GM12872 (cell line): ENCODE results near the gene SRRM4.

ENCODE experiments used
- TF ChIP-seq, protein P1 (sequence below): IDR thresholded peaks from 3 replicates; pipeline ENCODE4 v1.5.1; 2011; ENCODE audit warnings: low read depth, mild to moderate bottlenecking, low read length, moderate library complexity; ENCODE audit not compliant: insufficient read depth

Gene SRRM4

DNA sequence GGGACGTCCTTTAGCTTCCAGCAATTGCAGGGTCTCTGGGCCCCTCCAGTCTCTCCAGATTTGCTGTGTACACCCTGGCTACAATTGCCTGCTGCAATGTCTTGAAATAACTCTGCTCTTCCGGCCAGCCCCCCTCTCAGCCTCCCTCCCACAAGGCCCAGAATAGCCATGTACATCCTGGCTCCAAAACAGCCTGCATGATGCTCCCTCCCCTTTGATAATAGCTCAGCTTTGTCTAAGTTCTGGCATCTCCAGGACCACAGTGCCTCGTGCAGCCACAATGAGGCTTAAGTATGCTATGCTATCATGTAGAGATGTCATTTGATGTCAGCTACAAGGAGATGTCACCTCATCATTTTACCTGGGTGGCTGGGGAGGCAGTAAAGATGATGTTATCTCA is 74.6 kb downstream of the SRRM4 start:
- TF ChIP-seq, protein P1, sequence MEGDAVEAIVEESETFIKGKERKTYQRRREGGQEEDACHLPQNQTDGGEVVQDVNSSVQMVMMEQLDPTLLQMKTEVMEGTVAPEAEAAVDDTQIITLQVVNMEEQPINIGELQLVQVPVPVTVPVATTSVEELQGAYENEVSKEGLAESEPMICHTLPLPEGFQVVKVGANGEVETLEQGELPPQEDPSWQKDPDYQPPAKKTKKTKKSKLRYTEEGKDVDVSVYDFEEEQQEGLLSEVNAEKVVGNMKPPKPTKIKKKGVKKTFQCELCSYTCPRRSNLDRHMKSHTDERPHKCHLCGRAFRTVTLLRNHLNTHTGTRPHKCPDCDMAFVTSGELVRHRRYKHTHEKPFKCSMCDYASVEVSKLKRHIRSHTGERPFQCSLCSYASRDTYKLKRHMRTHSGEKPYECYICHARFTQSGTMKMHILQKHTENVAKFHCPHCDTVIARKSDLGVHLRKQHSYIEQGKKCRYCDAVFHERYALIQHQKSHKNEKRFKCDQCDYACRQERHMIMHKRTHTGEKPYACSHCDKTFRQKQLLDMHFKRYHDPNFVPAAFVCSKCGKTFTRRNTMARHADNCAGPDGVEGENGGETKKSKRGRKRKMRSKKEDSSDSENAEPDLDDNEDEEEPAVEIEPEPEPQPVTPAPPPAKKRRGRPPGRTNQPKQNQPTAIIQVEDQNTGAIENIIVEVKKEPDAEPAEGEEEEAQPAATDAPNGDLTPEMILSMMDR = no peak

DNA sequence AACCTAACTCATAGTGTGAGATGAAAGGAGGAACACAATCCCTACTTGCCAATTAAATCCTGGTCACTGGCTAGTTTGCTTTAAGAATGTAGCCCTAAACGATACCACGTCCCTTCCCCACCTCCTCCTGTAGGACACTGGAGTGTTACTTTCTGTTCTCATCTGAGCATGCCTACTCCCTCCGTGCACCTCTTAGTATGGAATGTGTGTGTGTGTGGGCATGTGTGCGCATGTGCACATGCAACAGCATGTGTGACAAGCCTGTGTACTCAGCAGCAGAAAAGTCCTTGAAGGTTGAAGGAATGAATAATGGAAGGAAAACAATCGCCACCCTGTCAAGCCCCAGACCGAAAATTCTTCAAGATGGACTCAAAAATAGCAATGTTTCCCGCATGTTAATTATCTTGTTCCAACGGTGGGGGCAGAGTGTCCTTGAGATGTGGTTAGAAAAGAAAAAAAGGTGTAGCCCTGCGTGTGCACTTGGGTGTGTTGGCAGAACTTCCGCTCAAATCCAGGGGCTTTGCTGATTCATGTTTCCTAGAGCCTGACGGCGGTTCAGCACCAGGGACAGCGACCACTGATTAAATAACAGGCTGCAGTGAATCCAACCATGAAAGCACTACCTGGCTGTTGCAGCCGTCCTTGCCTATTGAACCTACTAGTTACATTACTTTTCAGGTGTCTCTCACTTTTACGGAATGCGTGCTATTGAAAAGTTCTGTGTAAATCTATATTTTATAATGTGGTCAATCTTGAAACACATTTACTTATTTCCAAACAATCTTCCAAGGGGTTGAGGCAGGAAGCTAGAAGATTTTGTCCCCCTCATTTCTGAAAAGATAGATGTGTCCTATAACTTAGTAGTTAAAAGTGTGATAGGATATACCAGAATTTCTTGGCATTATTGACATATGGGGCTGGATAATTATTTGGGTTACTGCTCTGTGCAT is 79.8 kb downstream of the SRRM4 start:
- TF ChIP-seq, protein P1 = no peak

DNA sequence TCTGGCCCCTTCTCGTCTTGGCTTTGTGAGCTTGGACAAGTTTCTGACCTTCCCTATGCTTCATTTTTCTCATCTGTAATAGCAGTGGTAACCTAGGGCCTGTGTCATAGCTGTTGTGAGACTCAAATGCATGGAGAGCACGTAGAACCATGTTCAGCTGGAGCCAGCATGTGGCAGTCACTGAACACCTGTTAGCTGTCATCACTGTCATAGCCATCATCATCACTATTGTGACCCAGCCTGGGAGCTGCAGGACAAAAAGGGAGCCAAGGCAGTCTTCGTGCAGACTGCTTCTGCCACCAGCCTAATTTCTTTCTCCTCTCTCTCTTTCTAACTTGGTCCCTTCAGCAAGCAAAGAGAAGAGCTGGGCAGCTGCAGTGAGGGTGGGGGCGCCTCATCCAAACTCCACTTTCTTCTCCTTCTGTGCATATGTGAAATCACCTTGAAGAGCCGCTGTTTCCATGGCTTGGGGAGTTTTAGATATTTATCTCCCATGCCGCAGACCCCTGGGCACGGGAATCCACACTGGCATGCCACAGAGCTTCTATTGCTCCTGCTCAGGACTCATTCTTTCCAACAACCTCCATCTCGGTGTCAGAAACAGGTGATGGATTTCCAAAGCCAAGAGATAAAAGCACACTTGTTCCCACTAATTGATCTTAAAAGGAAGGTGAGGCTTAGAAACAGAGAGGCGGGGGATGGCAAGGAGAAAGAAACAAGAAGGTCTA is 87.0 kb downstream of the SRRM4 start:
- TF ChIP-seq, protein P1 = no peak

DNA sequence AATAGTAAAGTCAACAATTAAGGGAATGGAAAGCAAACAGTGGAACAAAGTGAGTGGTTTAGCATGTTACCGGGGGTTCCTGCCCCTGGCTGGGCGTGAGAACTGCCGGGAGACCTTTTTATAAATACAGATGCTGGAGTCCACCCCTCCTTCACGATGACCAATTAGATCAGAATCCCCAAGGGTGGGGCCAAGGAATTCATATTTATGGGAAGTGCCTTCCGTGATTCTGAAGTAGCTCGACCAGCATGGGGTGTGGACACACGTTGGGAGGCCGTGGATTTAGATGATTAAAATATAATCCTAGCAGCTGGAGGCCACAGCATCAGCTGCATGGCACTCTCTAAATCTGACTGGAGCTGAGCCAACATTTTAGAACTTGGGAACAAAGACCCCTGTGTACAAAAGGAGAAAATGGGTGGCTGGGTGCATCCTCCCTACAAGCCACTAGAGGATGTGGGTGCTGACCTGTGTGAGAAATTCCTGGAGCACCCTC is 87.9 kb downstream of the SRRM4 start:
- TF ChIP-seq, protein P1 = no peak

DNA sequence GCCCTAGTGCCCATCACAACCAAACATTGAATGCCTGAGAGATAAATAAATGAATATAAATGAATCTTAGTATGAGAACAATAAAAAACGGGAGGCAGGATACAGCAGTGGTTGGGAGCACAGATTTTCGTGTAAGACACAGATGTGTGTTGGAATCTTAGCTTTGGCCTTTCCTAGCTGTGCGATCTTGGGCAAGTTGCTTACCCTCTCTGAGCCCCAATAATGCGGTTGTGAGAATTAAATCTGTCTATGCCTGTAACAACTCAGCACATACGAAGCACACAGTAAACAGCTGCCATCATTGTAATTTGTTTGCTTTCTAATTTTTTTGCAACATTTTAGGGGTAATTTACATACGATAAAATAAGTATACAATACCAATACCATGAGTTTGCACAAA is 89.8 kb downstream of the SRRM4 start:
- TF ChIP-seq, protein P1 = no peak

DNA sequence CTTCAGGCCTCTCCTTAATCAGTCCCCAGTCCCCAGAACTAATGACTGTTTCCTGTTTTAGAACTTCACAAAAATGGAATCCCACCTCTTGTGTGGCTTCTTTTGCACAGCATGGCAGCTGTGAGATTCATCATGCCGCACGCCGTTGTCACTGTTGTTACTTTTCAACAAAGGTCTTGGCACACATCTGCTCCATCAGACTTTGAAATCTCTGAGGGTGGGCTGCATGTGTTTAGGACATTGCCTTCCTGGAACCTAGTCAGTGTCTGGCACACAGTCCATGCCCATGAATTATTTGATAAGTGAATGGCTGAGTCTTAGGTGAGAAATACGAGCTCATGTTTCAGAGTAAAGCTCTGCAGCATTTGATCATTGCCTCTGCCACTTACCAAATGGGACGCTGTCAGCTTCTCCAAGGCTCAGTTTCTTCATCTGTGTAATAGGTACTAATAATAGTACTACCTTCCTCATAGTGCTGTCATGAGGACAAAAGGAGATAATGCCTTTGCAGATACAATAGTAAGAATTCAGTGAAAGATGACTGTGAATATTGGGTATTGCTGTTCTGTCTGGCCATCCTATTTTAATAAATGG is 90.4 kb downstream of the SRRM4 start:
- TF ChIP-seq, protein P1 = no peak

DNA sequence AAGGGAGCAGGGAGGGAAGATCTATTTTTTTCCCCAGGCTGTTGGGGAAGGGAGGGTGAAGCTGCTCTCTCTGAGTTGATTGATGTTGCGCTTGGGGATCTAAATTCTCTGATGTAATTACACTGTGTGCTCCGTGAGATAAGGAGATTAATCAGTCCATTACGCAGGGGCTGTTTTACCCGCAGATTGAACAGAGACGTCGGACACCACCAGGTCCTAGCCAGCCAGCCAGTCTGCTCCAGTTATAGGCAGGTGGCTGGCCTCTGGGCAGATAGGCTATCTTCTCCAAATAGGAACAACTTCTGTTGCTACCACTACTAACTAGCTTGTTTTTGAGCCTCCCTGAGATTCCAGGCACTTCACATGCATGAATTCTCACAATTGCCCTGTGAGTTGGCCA is 91.1 kb downstream of the SRRM4 start:
- TF ChIP-seq, protein P1 = no peak
